Right lobe of liver (tissue), 6 donors: ENCODE measurements around the gene MT1X. TPM values are rescaled to one million over a fixed set of nuclear protein-coding genes. Genes with fewer than 3 reads are reported as not detected.
A peak's percentile ranks its signal among the peaks of the same experiment; 100 is the strongest.

Experiments
- ATAC-seq, 4 donors: fragments of 200-7000 bp; cut with Tn5 transposase; one replicate each; pipeline ENCODE4 v1.9.1; 2020; ENCODE audit warnings: mild to moderate bottlenecking in 4 of 4, moderate library complexity in 4 of 4
- DNase-seq, 3 donors: peaks; one replicate each; pipeline ENCODE4 v3.0.0-alpha.2; 2020
- H3K27ac ChIP-seq, 3 donors: fragments of 200-600 bp; one replicate each; pipeline ENCODE4 v1.8.0; 2022
- H3K27me3 ChIP-seq, 2 donors: fragments of 200-600 bp; one replicate each; pipeline ENCODE4 v1.8.0; 2022
- H3K36me3 ChIP-seq, 4 donors: fragments of 200-600 bp; sonication (generic) in 1 of 4; one replicate each; pipeline versions ENCODE4 v1.5.1 to v1.8.0; 2017 to 2022; ENCODE audit warnings: control low read depth in 1 of 4
- H3K4me1 ChIP-seq, 4 donors: fragments of 200-600 bp; sonication (generic) in 1 of 4; one replicate each; pipeline versions ENCODE4 v1.5.1 to v1.8.0; 2017 to 2022; ENCODE audit warnings: control low read depth in 1 of 4
- H3K4me3 ChIP-seq, 3 donors: fragments of 200-600 bp; one replicate each; pipeline ENCODE4 v1.8.0; 2022
- H3K9me3 ChIP-seq, 4 donors: fragments of 200-600 bp; sonication (generic) in 1 of 4; one replicate each; pipeline versions ENCODE4 v1.5.1 to v1.8.0; 2017 to 2022; ENCODE audit warnings: control low read depth in 1 of 4
- CTCF ChIP-seq, 4 donors: fragments of 200-600 bp in 3 of 4; fragments of 450-650 bp in 1 of 4; IDR thresholded peaks; one replicate each; pipeline versions ENCODE4 v1.5.1 to v1.8.0; 2016 to 2022; ENCODE audit warnings: antibody characterized with exemption in 4 of 4, mild to moderate bottlenecking in 2 of 4
- POLR2A ChIP-seq: fragments of 450-650 bp; IDR thresholded peaks from one replicate; pipeline ENCODE4 v1.6.1; 2017; ENCODE audit warnings: antibody characterized with exemption, mild to moderate bottlenecking
- whole genome bisulfite sequencing: methylation state at CpG from one replicate; pipeline ENCODE4 v1.1.6; 2018; ENCODE audit warnings: low coverage, low lambda C conversion rate; ENCODE audit not compliant: insufficient coverage; ENCODE audit errors: missing lambda C conversion rate; 5-methylcytosine and 5-hydroxymethylcytosine counted together
- intact Hi-C, 2 donors: fragments of 100-400 bp; cut with DNase I; formaldehyde crosslinking; loops; one replicate each; pipeline versions ENCODE4 v1.11.2 to v1.14.1; 2022
- total RNA-seq, 6 experiments: library from RNA; depleted of rRNA in 2 of 6; stranded (reverse); fragments of >200 nt in 2 of 6; fragmentation: NEBNext Ultra II Directional in 3 of 6; extraction: Animal tissue kit (Norgen Biotek cat#: 25700) in 3 of 6; gene quantifications; one replicate each; pipeline versions ENCODE4 v1.1.0 to v1.2.4, GENCODE V29; 2016 to 2023
- donor health status: DM: no; HTN: yes; CAD: no.
- donor health status: DM: no; HTN: no; CAD: no.
- donor health status: DM: no; HTN: no; CAD: no.
- donor health status: DM: no; HTN: yes; CAD: no.
- donor health status: DM: no; HTN: yes; CAD: no.

Gene MT1X
- total RNA-seq, 6 experiments from 2014 or later = 808 to 2,440 (median 1,620) TPM

GRCh38 chr16:56675685-56676210 is 6.5 kb upstream of the MT1X start:
- DNase-seq = no peak
- ATAC-seq = peak in 1 of 4 donors; percentile 16
- no peak overlapping the region for H3K27ac ChIP-seq

GRCh38 chr16:56677474-56677873 is 4.8 kb upstream of the MT1X start:
- no peaks in the 10 kb centered on the region for H3K27me3 ChIP-seq
- intact Hi-C loops = no loop called here
- ATAC-seq (no peak), DNase-seq (no peak)
- 70% methylated on average over 3 of the region's 3 CpGs for WGBS
- H3K4me3 ChIP-seq = no peak overlapping the region
- TF ChIP-seq CTCF (IDR thresholded peaks at IDR 0.05) (no peak), POLR2A (no peak)
- no peaks in the 10 kb centered on the region for H3K36me3 ChIP-seq
- H3K27ac ChIP-seq = no peak overlapping the region
- H3K9me3 ChIP-seq = no peaks in the 10 kb centered on the region
- H3K4me1 ChIP-seq = peaks cover 0 to 21% (median 5%) of the 10 kb centered on the region in 4 donors

More at GRCh38 chr16:56675685-56676210, 6.5 kb upstream of the MT1X start:
- peaks cover 0 to 10% (median under 1%) of the 10 kb centered on the region in 4 donors for H3K4me1 ChIP-seq
- 38% methylated on average over 9 of the region's 32 CpGs for WGBS
- intact Hi-C loops = no loop called here
- TF ChIP-seq CTCF (IDR thresholded peaks at IDR 0.05) (no peak), POLR2A (no peak)
- H3K9me3 ChIP-seq = no peaks in the 10 kb centered on the region
- no peaks in the 10 kb centered on the region for H3K36me3 ChIP-seq
- H3K4me3 ChIP-seq = peak overlapping the region in 2 of 3 donors; percentile 16 to 33
- no peaks in the 10 kb centered on the region for H3K27me3 ChIP-seq

- no peaks in the 10 kb centered on the region for H3K9me3 ChIP-seq
- 83% methylated on average over 3 of the region's 3 CpGs for WGBS
- H3K36me3 ChIP-seq = peaks cover 0 to 5% (median 0%) of the 10 kb centered on the region in 4 donors
- H3K27ac ChIP-seq = no peak overlapping the region
- DNase-seq = no peak
- ATAC-seq = no peak
- H3K4me1 ChIP-seq = peaks cover 0 to 21% (median 5%) of the 10 kb centered on the region in 4 donors
- intact Hi-C loops = no loop called here
- H3K27me3 ChIP-seq = no peaks in the 10 kb centered on the region
- H3K4me3 ChIP-seq = no peak overlapping the region
- no peak for TF ChIP-seq CTCF (IDR thresholded peaks at IDR 0.05)
- no peak for TF ChIP-seq POLR2A
Measured at GRCh38 chr16:56679078-56679730, 3.1 kb upstream of the MT1X start.

GRCh38 chr16:56679818-56680217 is 2.5 kb upstream of the MT1X start:
- no peaks in the 10 kb centered on the region for H3K9me3 ChIP-seq
- H3K27ac ChIP-seq = no peak overlapping the region
- peaks cover 0 to 5% (median 0%) of the 10 kb centered on the region in 4 donors for H3K36me3 ChIP-seq
- TF ChIP-seq POLR2A (peak; percentile 12), CTCF (IDR thresholded peaks at IDR 0.05) (no peak)
- H3K4me1 ChIP-seq = peaks cover 0 to 21% (median 5%) of the 10 kb centered on the region in 4 donors
- H3K4me3 ChIP-seq = no peak overlapping the region
- no peaks in the 10 kb centered on the region for H3K27me3 ChIP-seq
- DNase-seq (peak in 1 of 3 donors; percentile 57), ATAC-seq (peak in 1 of 4 donors; percentile 36)
- 86% methylated on average over 2 of the region's 6 CpGs for WGBS
- intact Hi-C loops = no loop called here
